ENCODE results near the gene DNAAF2. TPM values are rescaled to one million over a fixed set of nuclear protein-coding genes. Genes with fewer than 3 reads are reported as not detected.

Gene DNAAF2
- total RNA-seq, 2 donors from 2014 or later, result 11.2 to 11.9 TPM

- intact Hi-C loops (cut with DNase I), result no loop called here
- Histone ChIP-seq H3K27ac (no peak overlapping the region), H3K27me3 (replicated peaks; ENCODE audit: insufficient read depth) (no peaks in the 10 kb centered on the region), H3K4me1 (replicated peaks) (no peaks in the 10 kb centered on the region), H3K4me3 (no peak overlapping the region), H3K36me3 (peaks cover 0 to 9% of the 10 kb centered on the region in 2 donors), H3K9me3 (no peaks in the 10 kb centered on the region)
- WGBS, result 85% methylated on average over 6 of the region's 6 CpGs
- TF ChIP-seq POLR2A (IDR thresholded peaks at IDR 0.05), result no peak
- TF ChIP-seq POLR2AphosphoS5 (IDR thresholded peaks at IDR 0.05), result no peak
- no peak for TF ChIP-seq CTCF (IDR thresholded peaks at IDR 0.05)
- DNase-seq (ENCODE audit: low spot score), result no peak
Measured at GRCh38 chr14:49583629-49584028, 51.4 kb downstream of the DNAAF2 start.

- no peaks in the 10 kb centered on the region for H3K27me3 ChIP-seq (replicated peaks; ENCODE audit: insufficient read depth)
- DNase-seq (ENCODE audit: low spot score), result no peak
- intact Hi-C loops (cut with DNase I), result no loop called here
- H3K27ac ChIP-seq, result no peak overlapping the region
- 96% methylated on average over 4 of the region's 4 CpGs for WGBS
- H3K9me3 ChIP-seq, result no peaks in the 10 kb centered on the region
- no peak overlapping the region for H3K4me3 ChIP-seq
- TF ChIP-seq CTCF (IDR thresholded peaks at IDR 0.05) (no peak), POLR2A (IDR thresholded peaks at IDR 0.05) (no peak), POLR2AphosphoS5 (IDR thresholded peaks at IDR 0.05) (no peak)
- no peaks in the 10 kb centered on the region for H3K4me1 ChIP-seq (replicated peaks)
- H3K36me3 ChIP-seq, result peaks cover 0 to 10% of the 10 kb centered on the region in 2 donors
Measured at GRCh38 chr14:49582113-49582977, 52.7 kb downstream of the DNAAF2 start.

- Histone ChIP-seq H3K4me1 (replicated peaks) (no peaks in the 10 kb centered on the region), H3K27me3 (replicated peaks; ENCODE audit: insufficient read depth) (no peaks in the 10 kb centered on the region), H3K4me3 (no peak overlapping the region), H3K36me3 (peaks cover 0 to 16% of the 10 kb centered on the region in 2 donors), H3K27ac (no peak overlapping the region), H3K9me3 (no peaks in the 10 kb centered on the region)
- WGBS, result 76% methylated on average over 9 of the region's 9 CpGs
- DNase-seq (ENCODE audit: low spot score), result no peak
- TF ChIP-seq POLR2A (IDR thresholded peaks at IDR 0.05) (no peak), POLR2AphosphoS5 (IDR thresholded peaks at IDR 0.05) (no peak), CTCF (IDR thresholded peaks at IDR 0.05) (no peak)
- intact Hi-C loops (cut with DNase I), result no loop called here
Measured at GRCh38 chr14:49581209-49582112, 53.6 kb downstream of the DNAAF2 start.

GRCh38 chr14:49579841-49580240 lies 55.2 kb downstream of the DNAAF2 start:
- DNase-seq (ENCODE audit: low spot score), result no peak
- Histone ChIP-seq H3K27me3 (replicated peaks; ENCODE audit: insufficient read depth) (no peaks in the 10 kb centered on the region), H3K9me3 (no peaks in the 10 kb centered on the region), H3K36me3 (peaks cover 0 to 16% of the 10 kb centered on the region in 2 donors), H3K27ac (no peak overlapping the region), H3K4me1 (replicated peaks) (no peaks in the 10 kb centered on the region), H3K4me3 (no peak overlapping the region)
- TF ChIP-seq CTCF (IDR thresholded peaks at IDR 0.05) (no peak), POLR2AphosphoS5 (IDR thresholded peaks at IDR 0.05) (no peak), POLR2A (IDR thresholded peaks at IDR 0.05) (no peak)
- 80% methylated on average over 2 of the region's 2 CpGs for WGBS
- intact Hi-C loops (cut with DNase I), result no loop called here
